ENCODE data around the gene ILF3. TPM values are rescaled to one million over a fixed set of nuclear protein-coding genes. Genes with fewer than 3 reads are reported as not detected.

ILF3 gene
- polyA plus RNA-seq, 3 donors: 34.4 to 189 (median 48.1) TPM

- DNase-seq: no peak
- H3K9me3 Mint-ChIP-seq: peaks cover 0 to 5% (median 0%) of the 10 kb centered on the region in 7 donors
- Histone ChIP-seq H3K4me3 (replicated peaks in 1 of 3; ENCODE audit: low read depth in 2 of 3, low read length in 3 of 3) (no peak overlapping the region), H3K9ac (ENCODE audit: insufficient read depth, low read length, poor library complexity, severe bottlenecking) (no peak overlapping the region), H3K4me1 (ENCODE audit: control insufficient read depth in 1 of 2, insufficient read depth in 2 of 2, low read length in 2 of 2) (peaks cover 23 to 56% of the 10 kb centered on the region in 2 donors), H3K79me2 (ENCODE audit: insufficient read depth, low read length) (no peaks in the 10 kb centered on the region), H2AFZ (ENCODE audit: insufficient read depth, low read depth, low read length, poor library complexity, severe bottlenecking) (no peak overlapping the region), H3K27me3 (ENCODE audit: control insufficient read depth in 2 of 2, insufficient read depth in 2 of 2, low read length in 2 of 2) (peaks cover 0 to 11% of the 10 kb centered on the region in 2 donors), H3K9me3 (replicated peaks in 1 of 2; ENCODE audit: control insufficient read depth in 1 of 2, insufficient read depth in 1 of 2, low read length in 2 of 2) (no peaks in the 10 kb centered on the region), H3K27ac (ENCODE audit: low read depth in 1 of 2, low read length in 2 of 2) (no peak overlapping the region), H3K4me2 (replicated peaks; ENCODE audit: extremely low read depth, low read length, poor library complexity, severe bottlenecking) (no peak overlapping the region), H4K20me1 (ENCODE audit: insufficient read depth, low read length) (peaks cover 47% of the 10 kb centered on the region), H3K36me3 (replicated peaks in 1 of 2; ENCODE audit: control insufficient read depth in 1 of 2, insufficient read depth in 2 of 2, low read length in 2 of 2) (peaks cover 39 to 52% of the 10 kb centered on the region in 2 donors)
- WGBS (ENCODE audit: insufficient coverage): no CpG with 5 or more reads among the region's 2 CpGs
- H3K36me3 Mint-ChIP-seq: peaks cover 63 to 81% of the 10 kb centered on the region in 2 donors
- intact Hi-C loops (cut with micrococcal nuclease): no loop called here
- H3K27me3 Mint-ChIP-seq (ENCODE audit: low read depth in 3 of 3): peaks cover 16 to 25% (median 22%) of the 10 kb centered on the region in 3 donors
- no peak overlapping the region for H3K4me3 Mint-ChIP-seq
- H3K4me1 Mint-ChIP-seq: peaks cover 59% of the 10 kb centered on the region
- peak overlapping the region in 1 of 7 donors; percentile 10 for H3K27ac Mint-ChIP-seq
- TF ChIP-seq CTCF (IDR thresholded peaks at IDR 0.05): no peak
Observed at GRCh38 chr19:10640361-10640760, 13.8 kb upstream of the ILF3 start.

- H3K9me3 ChIP-seq (replicated peaks in 1 of 2; ENCODE audit: control insufficient read depth in 1 of 2, insufficient read depth in 1 of 2, low read length in 2 of 2): no peaks in the 10 kb centered on the region
- peaks cover 0 to 11% of the 10 kb centered on the region in 2 donors for H3K27me3 ChIP-seq (ENCODE audit: control insufficient read depth in 2 of 2, insufficient read depth in 2 of 2, low read length in 2 of 2)
- no peak overlapping the region for H3K9ac ChIP-seq (ENCODE audit: insufficient read depth, low read length, poor library complexity, severe bottlenecking)
- H4K20me1 ChIP-seq (ENCODE audit: insufficient read depth, low read length): peaks cover 42% of the 10 kb centered on the region
- no peak overlapping the region for H3K4me3 ChIP-seq (replicated peaks in 1 of 3; ENCODE audit: low read depth in 2 of 3, low read length in 3 of 3)
- peak overlapping the region in 1 of 2 donors; percentile 57 for H3K4me3 Mint-ChIP-seq
- peaks cover 58 to 74% of the 10 kb centered on the region in 2 donors for H3K36me3 Mint-ChIP-seq
- no peak overlapping the region for H3K27ac ChIP-seq (ENCODE audit: low read depth in 1 of 2, low read length in 2 of 2)
- peaks cover 16 to 25% (median 22%) of the 10 kb centered on the region in 3 donors for H3K27me3 Mint-ChIP-seq (ENCODE audit: low read depth in 3 of 3)
- TF ChIP-seq CTCF (IDR thresholded peaks at IDR 0.05): no peak
- no peak for DNase-seq
- peaks cover 50% of the 10 kb centered on the region for H3K4me1 Mint-ChIP-seq
- WGBS (ENCODE audit: insufficient coverage): 83% methylated on average over 3 of the region's 4 CpGs
- H3K36me3 ChIP-seq (replicated peaks in 1 of 2; ENCODE audit: control insufficient read depth in 1 of 2, insufficient read depth in 2 of 2, low read length in 2 of 2): peaks cover 36 to 49% of the 10 kb centered on the region in 2 donors
- H2AFZ ChIP-seq (ENCODE audit: insufficient read depth, low read depth, low read length, poor library complexity, severe bottlenecking): no peak overlapping the region
- H3K79me2 ChIP-seq (ENCODE audit: insufficient read depth, low read length): no peaks in the 10 kb centered on the region
- peak overlapping the region in 1 of 7 donors; percentile 12 for H3K27ac Mint-ChIP-seq
- intact Hi-C loops (cut with micrococcal nuclease): no loop called here
- H3K4me1 ChIP-seq (ENCODE audit: control insufficient read depth in 1 of 2, insufficient read depth in 2 of 2, low read length in 2 of 2): peaks cover 14 to 47% of the 10 kb centered on the region in 2 donors
- peaks cover 0 to 5% (median 0%) of the 10 kb centered on the region in 7 donors for H3K9me3 Mint-ChIP-seq
- no peak overlapping the region for H3K4me2 ChIP-seq (replicated peaks; ENCODE audit: extremely low read depth, low read length, poor library complexity, severe bottlenecking)
Observed at GRCh38 chr19:10641248-10641647, 12.9 kb upstream of the ILF3 start.
